ENCODE results near the gene PROZ.

- no peak for TF ChIP-seq GATA2 (IDR thresholded peaks at IDR 0.05; ENCODE audit: low read depth, low read length)
- no peak for TF ChIP-seq GATA3 (IDR thresholded peaks at IDR 0.05; ENCODE audit: low read depth, low read length)
Observed at GRCh38 chr13:113148407-113148806, 10.0 kb upstream of the PROZ start.
